GM12878 (cell line): Measurements from ENCODE around the gene CCNC. TPM values are rescaled to one million over a fixed set of nuclear protein-coding genes. Genes with fewer than 3 reads are reported as not detected.

Experiments
- ATAC-seq: fragments of 200-7000 bp; cut with Tn5 transposase; 3 replicates; pipeline ENCODE4 v1.9.1; 2020; ENCODE audit warnings: mild to moderate bottlenecking, moderate library complexity
- BruUV-seq: library from RNA; stranded (reverse); fragments of 400-500 nt; replicated peaks from 2 replicates; lab custom pipeline; 2021; lab: Mats Ljungman, UMichigan
- CTCF ChIA-PET: fragments of 300-600 bp; sonication (Branson Sonifier 250); formaldehyde crosslinking; extraction: SDS; loops from one replicate; lab custom pipeline; 2021; ENCODE audit warnings: inconsistent platforms; lab: Yijun Ruan, JAX
- POLR2A ChIA-PET: fragments of 350-600 bp; formaldehyde crosslinking; extraction: SDS; loops from one replicate; lab custom pipeline; 2021; ENCODE audit warnings: inconsistent platforms; lab: Charles Lee
- RAD21 ChIA-PET: fragments of 300-600 bp; sonication (Branson Sonifier 250); formaldehyde crosslinking; loops from one replicate; lab custom pipeline; 2023; ENCODE audit warnings: antibody characterized with exemption; ENCODE audit not compliant: unreplicated experiment; lab: Charles Lee
- SMC1A ChIA-PET: fragments of 300-600 bp; sonication (Branson Sonifier 250); formaldehyde crosslinking; loops from one replicate; lab custom pipeline; 2023; ENCODE audit not compliant: unreplicated experiment, uncharacterized antibody; lab: Charles Lee
- DNase-seq: peaks from one replicate; pipeline ENCODE4 v3.0.0-alpha.2; 2011; ENCODE audit warnings: low read depth, low spot score
- FAIRE-seq: peaks from 3 replicates; lab custom pipeline; 2011; peaks lifted over from hg19 to GRCh38; lab: Jason Lieb, UNC
- H2AFZ ChIP-seq: 2 replicates; pipeline ENCODE4 v1.6.0; 2011; ENCODE audit warnings: low read depth, low read length, control low read depth; ENCODE audit not compliant: control insufficient read depth
- H3K27ac ChIP-seq: 2 replicates; pipeline ENCODE4 v1.5.1; 2011; ENCODE audit warnings: control low read depth; ENCODE audit not compliant: control insufficient read depth, insufficient read depth
- H3K27me3 ChIP-seq, 2 experiments: replicated peaks in 1 of 2; 2 replicates each; pipeline versions ENCODE4 v1.6.0 to v1.6.1; 2011; ENCODE audit warnings: low read length in 1 of 2; ENCODE audit not compliant: control insufficient read depth in 2 of 2, insufficient read depth in 2 of 2
- H3K36me3 ChIP-seq, 2 experiments: 2 replicates each; pipeline ENCODE4 v1.5.1; 2011; ENCODE audit warnings: low read length in 1 of 2; ENCODE audit not compliant: control insufficient read depth in 2 of 2, insufficient read depth in 2 of 2
- H3K4me1 ChIP-seq: 2 replicates; pipeline ENCODE4 v1.6.1; 2011; ENCODE audit warnings: mild to moderate bottlenecking, low read length, moderate library complexity, mixed read lengths; ENCODE audit not compliant: control insufficient read depth, insufficient read depth
- H3K4me2 ChIP-seq: 2 replicates; pipeline ENCODE4 v1.6.0; 2011; ENCODE audit warnings: control low read depth; ENCODE audit not compliant: control insufficient read depth, insufficient read depth
- H3K4me3 ChIP-seq: fragments of 200-600 bp; sonication (generic); 2 replicates; pipeline ENCODE4 v1.5.1; 2016
- H3K79me2 ChIP-seq: 2 replicates; pipeline ENCODE4 v1.6.0; 2011; ENCODE audit warnings: low read length; ENCODE audit not compliant: control insufficient read depth, insufficient read depth
- H3K9ac ChIP-seq: 2 replicates; pipeline ENCODE4 v1.8.0; 2011; ENCODE audit warnings: low read length, control low read depth, mixed read lengths; ENCODE audit not compliant: control insufficient read depth, insufficient read depth
- H3K9me3 ChIP-seq: replicated peaks from 3 replicates; pipeline ENCODE4 v1.5.1; 2011; ENCODE audit warnings: mild to moderate bottlenecking, low read length; ENCODE audit not compliant: control insufficient read depth, insufficient read depth
- H4K20me1 ChIP-seq: 2 replicates; pipeline ENCODE4 v1.6.0; 2011; ENCODE audit not compliant: control insufficient read depth, insufficient read depth
- CHD1 ChIP-seq: IDR thresholded peaks from 2 replicates; pipeline ENCODE4 v1.6.1; 2012; ENCODE audit warnings: low read depth, low read length, improper control_type of control experiment
- CHD4 ChIP-seq: fragments of 200-600 bp; sonication (generic); IDR thresholded peaks from 2 replicates; pipeline ENCODE4 v1.6.1; 2016; ENCODE audit warnings: mild to moderate bottlenecking
- MEF2B ChIP-seq: fragments of 450-650 bp; IDR thresholded peaks from 2 replicates; pipeline ENCODE4 v1.6.1; 2018; ENCODE audit warnings: mild to moderate bottlenecking, moderate library complexity; ENCODE audit not compliant: partially characterized antibody, poor library complexity, severe bottlenecking
- NR2C2 ChIP-seq: IDR thresholded peaks from 2 replicates; pipeline ENCODE4 v1.6.1; 2011; ENCODE audit warnings: borderline replicate concordance, low read depth; ENCODE audit not compliant: control insufficient read depth, insufficient read length
- WGBS: methylation state at CpG from one replicate; pipeline ENCODE4 v1.1.6; 2016; ENCODE audit warnings: low lambda C conversion rate; ENCODE audit not compliant: insufficient replicate concordance, insufficient coverage; ENCODE audit errors: missing lambda C conversion rate; 5-methylcytosine and 5-hydroxymethylcytosine counted together
- in situ Hi-C: fragments of 300-500 bp; cut with MboI; formaldehyde crosslinking; loops from 9 replicates; pipeline ENCODE4 v1.14.3; 2018; ENCODE audit warnings: mixed read lengths
- intact Hi-C: fragments of 100-400 bp; cut with micrococcal nuclease; formaldehyde crosslinking; loops from one replicate; pipeline ENCODE4 v1.14.2; 2022; ENCODE audit not compliant: unreplicated experiment
- polyA plus RNA-seq, 11 experiments: library from polyadenylated mRNA; depleted of rRNA in 4 of 11; unstranded in 6 of 11; stranded (reverse) in 5 of 11; fragments of >200 nt; fragmentation: Nextera tagmentation in 4 of 11; fragmentation: Illumina TruSeq in 1 of 11; extraction: Ambion mirVana in 4 of 11; extraction: Trizol in 1 of 11; gene quantifications; 1 replicate in 1 of 11; 2 replicates in 10 of 11; pipeline versions ENCODE4 v1.2.1 to v1.2.3, GENCODE V29; 2011 to 2016; ENCODE audit warnings: inconsistent platforms in 2 of 11, missing spikeins in 2 of 11, low read depth in 1 of 11
- total RNA-seq, 4 experiments: library from RNA; depleted of rRNA in 3 of 4; stranded (reverse); fragments of >200 nt in 3 of 4; fragmentation: Illumina TruSeq in 1 of 4; extraction: Trizol in 1 of 4; gene quantifications; 2 replicates each; pipeline versions ENCODE4 v1.2.1 to v1.2.3, GENCODE V29; 2013 to 2021
- TF ChIP-seq, protein P1 (sequence below): fragments of 450-650 bp; formaldehyde crosslinking; IDR thresholded peaks from 2 replicates; pipeline ENCODE4 v1.4.0; 2022; ENCODE audit warnings: mild to moderate bottlenecking, moderate library complexity
- TF ChIP-seq, protein P2 (sequence below): IDR thresholded peaks from 2 replicates; pipeline ENCODE4 v1.6.1; 2011; ENCODE audit warnings: borderline replicate concordance, low read depth, mild to moderate bottlenecking, moderate library complexity, mixed read lengths, low read length; ENCODE audit not compliant: insufficient read depth; ENCODE audit errors: extremely low read length

Gene CCNC
- total and polyA plus RNA-seq, 10 of the 15 experiments (the other 5 are each of a cell fraction or from before 2014, with no cell fraction given), result 68.5 to 168 (median 99.4) TPM

DNA sequence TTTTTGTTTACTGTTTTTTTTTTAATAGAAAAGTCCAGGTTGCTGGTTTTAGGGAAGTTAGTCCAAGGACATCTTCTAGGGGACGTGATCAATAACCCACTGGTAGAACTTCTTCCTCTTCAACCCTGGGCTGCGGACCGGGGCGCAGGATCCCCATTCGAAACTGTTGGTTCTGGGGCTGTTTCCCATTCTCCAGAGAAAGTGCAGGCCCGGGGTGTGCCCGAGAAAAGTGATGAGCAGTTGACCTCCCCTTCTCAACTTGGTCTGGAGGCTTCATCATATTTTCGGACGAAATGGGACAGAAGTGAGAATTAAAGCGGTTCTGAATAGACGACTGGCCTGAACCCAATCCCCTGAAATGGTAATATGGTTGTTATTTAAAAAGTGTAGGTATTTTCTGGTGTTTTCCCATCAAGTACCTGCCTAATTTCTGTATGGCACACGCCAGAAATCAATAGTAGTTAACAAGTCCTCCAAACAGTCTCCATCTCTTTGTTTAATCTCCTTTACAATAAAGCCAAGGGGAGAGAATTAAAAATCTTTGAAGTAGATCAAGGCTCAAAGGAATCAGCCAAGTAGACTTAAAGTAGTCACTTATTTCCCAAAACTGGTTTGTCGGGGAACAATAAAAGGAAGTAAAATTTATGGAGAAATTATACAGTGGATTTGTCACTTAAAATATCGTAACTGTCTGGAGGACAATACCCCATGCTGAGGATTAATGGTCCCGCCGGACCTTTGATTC is 37.6 kb upstream of the CCNC start:
- TF ChIP-seq NR2C2 (no peak), CHD4 (no peak), CHD1 (no peak), MEF2B (no peak)
- TF ChIP-seq, protein P1, sequence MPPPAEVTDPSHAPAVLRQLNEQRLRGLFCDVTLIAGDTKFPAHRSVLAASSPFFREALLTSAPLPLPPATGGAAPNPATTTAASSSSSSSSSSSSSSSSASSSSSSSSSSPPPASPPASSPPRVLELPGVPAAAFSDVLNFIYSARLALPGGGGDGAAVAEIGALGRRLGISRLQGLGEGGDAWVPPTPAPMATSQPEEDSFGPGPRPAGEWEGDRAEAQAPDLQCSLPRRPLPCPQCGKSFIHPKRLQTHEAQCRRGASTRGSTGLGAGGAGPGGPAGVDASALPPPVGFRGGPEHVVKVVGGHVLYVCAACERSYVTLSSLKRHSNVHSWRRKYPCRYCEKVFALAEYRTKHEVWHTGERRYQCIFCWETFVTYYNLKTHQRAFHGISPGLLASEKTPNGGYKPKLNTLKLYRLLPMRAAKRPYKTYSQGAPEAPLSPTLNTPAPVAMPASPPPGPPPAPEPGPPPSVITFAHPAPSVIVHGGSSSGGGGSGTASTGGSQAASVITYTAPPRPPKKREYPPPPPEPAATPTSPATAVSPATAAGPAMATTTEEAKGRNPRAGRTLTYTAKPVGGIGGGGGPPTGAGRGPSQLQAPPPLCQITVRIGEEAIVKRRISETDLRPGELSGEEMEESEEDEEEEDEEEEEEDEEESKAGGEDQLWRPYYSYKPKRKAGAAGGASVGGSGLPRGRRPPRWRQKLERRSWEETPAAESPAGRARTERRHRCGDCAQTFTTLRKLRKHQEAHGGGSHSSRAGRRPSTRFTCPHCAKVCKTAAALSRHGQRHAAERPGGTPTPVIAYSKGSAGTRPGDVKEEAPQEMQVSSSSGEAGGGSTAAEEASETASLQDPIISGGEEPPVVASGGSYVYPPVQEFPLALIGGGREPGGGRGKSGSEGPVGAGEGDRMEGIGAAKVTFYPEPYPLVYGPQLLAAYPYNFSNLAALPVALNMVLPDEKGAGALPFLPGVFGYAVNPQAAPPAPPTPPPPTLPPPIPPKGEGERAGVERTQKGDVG (CRISPR knock-in tag), result no peak
- TF ChIP-seq, protein P2, sequence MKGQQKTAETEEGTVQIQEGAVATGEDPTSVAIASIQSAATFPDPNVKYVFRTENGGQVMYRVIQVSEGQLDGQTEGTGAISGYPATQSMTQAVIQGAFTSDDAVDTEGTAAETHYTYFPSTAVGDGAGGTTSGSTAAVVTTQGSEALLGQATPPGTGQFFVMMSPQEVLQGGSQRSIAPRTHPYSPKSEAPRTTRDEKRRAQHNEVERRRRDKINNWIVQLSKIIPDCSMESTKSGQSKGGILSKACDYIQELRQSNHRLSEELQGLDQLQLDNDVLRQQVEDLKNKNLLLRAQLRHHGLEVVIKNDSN, result no peak

More for the DNA sequence above, 37.6 kb upstream of the CCNC start:
- 47% methylated on average over 16 of the region's 16 CpGs for WGBS
- Histone ChIP-seq H2AFZ (no peak overlapping the region), H3K4me3 (no peak overlapping the region), H3K79me2 (no peaks in the 10 kb centered on the region), H3K9me3 (peaks cover 1% of the 10 kb centered on the region; the same call in 2 of the 3 replicates), H3K27me3 (peaks cover 26 to 47% of the 10 kb centered on the region in 2 experiments), H3K4me2 (no peak overlapping the region), H4K20me1 (no peaks in the 10 kb centered on the region; the same call in 1 of the 2 replicates), H3K9ac (no peak overlapping the region), H3K36me3 (no peaks in the 10 kb centered on the region), H3K4me1 (peaks cover 14% of the 10 kb centered on the region), H3K27ac (no peak overlapping the region)
- in situ Hi-C loops, result no loop called here
- FAIRE-seq (no peak), DNase-seq (no peak), ATAC-seq (no peak)
- intact Hi-C loops, result no loop called here
- POLR2A ChIA-PET, result no interaction called here
- CTCF ChIA-PET, result interaction anchor here (0.7 to 1.1 kb wide), 3 partner anchors 17 to 40 kb away, joined by 3 read pairs; no protein-coding TSS in a partner anchor
- SMC1A ChIA-PET, result no interaction called here
- RAD21 ChIA-PET, result interaction anchor here (1.1 kb wide), 1 partner anchor 180 kb away, joined by 3 read pairs; no protein-coding TSS in a partner anchor
- BruUV-seq, result no TSS peak
